ENCODE measurements around the gene NFKBIE. TPM values are rescaled to one million over a fixed set of nuclear protein-coding genes. Genes with fewer than 3 reads are reported as not detected.

Gene NFKBIE
- total and polyA plus RNA-seq, 9 of the 15 experiments (the other 6 are each of a cell fraction or from before 2014, with no cell fraction given) = 2.1 to 16.4 (median 11.7) TPM

- TF ChIP-seq RERE (CRISPR knock-in tag; IDR thresholded peaks at IDR 0.05; ENCODE audit: borderline replicate concordance) = no peak
- no peak for TF ChIP-seq ZNF512 (tag; IDR thresholded peaks at IDR 0.05)
- no peak; the same call in none of the 2 replicates for TF ChIP-seq ESRRA (IDR thresholded peaks at IDR 0.05; ENCODE audit: borderline replicate concordance, low read depth)
- no peak for TF ChIP-seq E2F5 (CRISPR knock-in tag; IDR thresholded peaks at IDR 0.05)
- no peak for TF ChIP-seq GMEB1 (CRISPR knock-in tag; IDR thresholded peaks at IDR 0.05)
- TF ChIP-seq AFF4 (CRISPR knock-in tag; IDR thresholded peaks at IDR 0.05) = no peak
- no peak for TF ChIP-seq ATF1 (CRISPR knock-in tag; IDR thresholded peaks at IDR 0.05)
- peak; percentile 41; the same call in 1 of the 2 replicates for TF ChIP-seq ATF1 (tag; IDR thresholded peaks at IDR 0.05)
Measured at GRCh38 chr6:44219053-44219814, 46.1 kb downstream of the NFKBIE start (continued).
